Activated CD8-positive, alpha-beta T cell treated with anti-CD3 and anti-CD28 coated beads for 36 hours (primary cell): ENCODE measurements around the gene HRH4. TPM values are rescaled to one million over a fixed set of nuclear protein-coding genes. Genes with fewer than 3 reads are reported as not detected.

Experiments
- ATAC-seq: fragments of 200-7000 bp; cut with Tn5 transposase; one replicate; pipeline ENCODE4 v1.10.0; 2021; ENCODE audit warnings: mild to moderate bottlenecking, moderate library complexity
- CTCF ChIA-PET: fragments of 350-600 bp; sonication (Branson Sonifier 250); formaldehyde crosslinking; loops from one replicate; lab custom pipeline; 2021; ENCODE audit warnings: antibody characterized with exemption; lab: Charles Lee
- POLR2A ChIA-PET: fragments of 350-600 bp; sonication (Branson Sonifier 250); formaldehyde crosslinking; loops from one replicate; lab custom pipeline; 2021; ENCODE audit warnings: antibody characterized with exemption; lab: Charles Lee
- DNase-seq: peaks from one replicate; pipeline ENCODE4 v3.0.0-alpha.2; 2020
- H3K27ac Mint-ChIP-seq: one replicate; pipeline ENCODE4 v1.8.0; 2021; ENCODE audit warnings: mild to moderate bottlenecking, mixed read lengths
- H3K27me3 Mint-ChIP-seq: one replicate; pipeline ENCODE4 v1.8.0; 2021; ENCODE audit warnings: mixed read lengths
- H3K36me3 Mint-ChIP-seq: one replicate; pipeline ENCODE4 v1.8.0; 2021; ENCODE audit warnings: low read depth, mixed read lengths
- H3K4me1 Mint-ChIP-seq: one replicate; pipeline ENCODE4 v1.8.0; 2021; ENCODE audit warnings: low read depth, mixed read lengths
- H3K4me3 Mint-ChIP-seq: one replicate; pipeline ENCODE4 v1.8.0; 2021; ENCODE audit warnings: mild to moderate bottlenecking, moderate library complexity, mixed read lengths
- H3K9me3 Mint-ChIP-seq: one replicate; pipeline ENCODE4 v1.8.0; 2021; ENCODE audit warnings: mixed read lengths
- intact Hi-C: fragments of 100-400 bp; cut with micrococcal nuclease; formaldehyde crosslinking; loops from one replicate; pipeline ENCODE4 v1.10.0; 2022
- total RNA-seq, 2 experiments: library from RNA; stranded (reverse); gene quantifications; one replicate each; pipeline ENCODE4 v1.2.3, GENCODE V29; 2021
- TF ChIP-seq, protein P1 (sequence below): fragments of 200-600 bp; IDR thresholded peaks from one replicate; pipeline ENCODE4 v1.8.0; 2022; ENCODE audit warnings: antibody characterized with exemption, mild to moderate bottlenecking

Gene HRH4
- total RNA-seq, 2 experiments from 2014 or later = not detected

DNA sequence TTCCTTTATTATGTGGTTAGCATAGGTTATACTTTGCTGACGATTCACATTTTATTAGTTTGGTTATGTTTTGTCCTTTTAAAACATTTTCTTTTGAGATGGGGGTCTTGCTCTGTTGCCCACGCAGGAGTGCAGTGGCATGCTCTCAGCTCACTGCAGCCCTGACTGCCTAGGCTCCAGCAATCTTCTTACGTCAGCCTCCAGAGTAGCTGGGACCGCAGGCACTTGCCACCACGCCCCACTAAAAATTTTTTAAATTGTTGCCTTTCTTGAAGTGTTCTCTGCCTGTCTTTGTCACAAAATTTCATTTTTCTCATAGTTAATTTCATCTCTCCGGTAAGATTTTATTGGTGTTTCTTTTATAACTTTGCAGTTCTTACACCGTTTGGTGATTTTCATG lies 18.9 kb downstream of the HRH4 start:
- Mint-ChIP-seq H3K27ac (no peak overlapping the region), H3K4me3 (no peak overlapping the region), H3K36me3 (no peaks in the 10 kb centered on the region), H3K9me3 (peaks cover 2% of the 10 kb centered on the region), H3K4me1 (no peaks in the 10 kb centered on the region), H3K27me3 (peaks cover 6% of the 10 kb centered on the region)
- DNase-seq (no peak), ATAC-seq (no peak)
- POLR2A ChIA-PET = no interaction called here
- TF ChIP-seq, protein P1, sequence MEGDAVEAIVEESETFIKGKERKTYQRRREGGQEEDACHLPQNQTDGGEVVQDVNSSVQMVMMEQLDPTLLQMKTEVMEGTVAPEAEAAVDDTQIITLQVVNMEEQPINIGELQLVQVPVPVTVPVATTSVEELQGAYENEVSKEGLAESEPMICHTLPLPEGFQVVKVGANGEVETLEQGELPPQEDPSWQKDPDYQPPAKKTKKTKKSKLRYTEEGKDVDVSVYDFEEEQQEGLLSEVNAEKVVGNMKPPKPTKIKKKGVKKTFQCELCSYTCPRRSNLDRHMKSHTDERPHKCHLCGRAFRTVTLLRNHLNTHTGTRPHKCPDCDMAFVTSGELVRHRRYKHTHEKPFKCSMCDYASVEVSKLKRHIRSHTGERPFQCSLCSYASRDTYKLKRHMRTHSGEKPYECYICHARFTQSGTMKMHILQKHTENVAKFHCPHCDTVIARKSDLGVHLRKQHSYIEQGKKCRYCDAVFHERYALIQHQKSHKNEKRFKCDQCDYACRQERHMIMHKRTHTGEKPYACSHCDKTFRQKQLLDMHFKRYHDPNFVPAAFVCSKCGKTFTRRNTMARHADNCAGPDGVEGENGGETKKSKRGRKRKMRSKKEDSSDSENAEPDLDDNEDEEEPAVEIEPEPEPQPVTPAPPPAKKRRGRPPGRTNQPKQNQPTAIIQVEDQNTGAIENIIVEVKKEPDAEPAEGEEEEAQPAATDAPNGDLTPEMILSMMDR = no peak
- intact Hi-C loops = no loop called here
- CTCF ChIA-PET = interaction anchor here (2.7 kb wide), 1 partner anchor 9 kb away, joined by 13 read pairs; no protein-coding TSS in a partner anchor

DNA sequence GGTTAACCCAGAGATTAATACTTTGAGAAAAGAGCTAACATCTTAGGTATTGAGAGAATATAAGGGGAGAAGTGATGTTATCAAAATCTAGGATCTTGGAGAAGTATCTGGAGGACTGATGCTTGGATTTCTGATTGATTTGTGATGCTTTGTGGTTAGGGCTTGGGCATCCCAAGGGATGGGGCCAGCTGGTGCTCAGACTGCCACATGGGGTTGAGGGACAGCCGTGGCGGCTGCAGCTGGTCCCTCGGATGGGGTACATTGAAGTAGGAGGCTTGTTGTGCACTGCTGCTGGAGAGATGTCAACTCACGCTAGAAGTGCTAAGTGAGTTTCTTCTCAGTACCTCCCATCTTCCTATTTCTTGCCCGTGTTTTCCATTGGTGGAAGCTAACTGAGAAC lies 22.4 kb downstream of the HRH4 start:
- TF ChIP-seq, protein P1 = no peak
- peaks cover 2% of the 10 kb centered on the region for H3K9me3 Mint-ChIP-seq
- no peaks in the 10 kb centered on the region for H3K36me3 Mint-ChIP-seq
- H3K4me1 Mint-ChIP-seq = no peaks in the 10 kb centered on the region
- H3K4me3 Mint-ChIP-seq = no peak overlapping the region
- intact Hi-C loops = loop anchor here (10.0 kb wide), 2 partner anchors 242 to 308 kb away; no protein-coding TSS in a partner anchor
- H3K27me3 Mint-ChIP-seq = peaks cover 15% of the 10 kb centered on the region
- no peak overlapping the region for H3K27ac Mint-ChIP-seq
- POLR2A ChIA-PET = no interaction called here
- ATAC-seq (no peak), DNase-seq (no peak)
- CTCF ChIA-PET = interaction anchor here (1.0 to 2.9 kb wide), 4 partner anchors 18 to 123 kb away, joined by 3 to 13 read pairs (median 4); no protein-coding TSS in a partner anchor

DNA sequence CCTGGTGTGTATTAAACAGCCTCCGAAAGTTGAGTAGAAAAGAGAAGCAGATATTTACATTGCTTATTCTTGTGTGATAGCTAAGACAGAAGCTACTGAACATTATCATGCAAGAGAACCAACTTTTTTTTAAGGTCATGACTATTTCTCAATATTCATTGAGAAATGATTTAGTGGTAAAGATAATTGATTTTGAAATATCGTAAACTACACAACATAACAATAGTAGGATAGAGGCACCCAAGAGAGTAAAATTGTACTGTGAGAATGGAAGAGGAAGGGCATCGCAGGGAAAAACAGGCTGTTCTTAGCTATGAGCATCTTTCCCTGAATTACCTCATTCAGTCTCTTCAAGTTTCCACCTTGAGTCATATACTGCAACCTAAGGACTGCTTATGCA lies 25.2 kb downstream of the HRH4 start:
- POLR2A ChIA-PET = no interaction called here
- no peak for DNase-seq
- CTCF ChIA-PET = interaction anchor here (0.7 to 3.8 kb wide), 7 partner anchors 29 to 309 kb away, joined by 3 to 13 read pairs (median 9); no protein-coding TSS in a partner anchor
- H3K4me1 Mint-ChIP-seq = peaks cover 2% of the 10 kb centered on the region
- ATAC-seq = no peak
- H3K9me3 Mint-ChIP-seq = no peaks in the 10 kb centered on the region
- H3K4me3 Mint-ChIP-seq = no peak overlapping the region
- no peaks in the 10 kb centered on the region for H3K36me3 Mint-ChIP-seq
- TF ChIP-seq, protein P1 = no peak
- peaks cover 12% of the 10 kb centered on the region for H3K27me3 Mint-ChIP-seq
- H3K27ac Mint-ChIP-seq = no peak overlapping the region
- intact Hi-C loops = loop anchor here (10.0 kb wide), 2 partner anchors 239 to 311 kb away; no protein-coding TSS in a partner anchor

DNA sequence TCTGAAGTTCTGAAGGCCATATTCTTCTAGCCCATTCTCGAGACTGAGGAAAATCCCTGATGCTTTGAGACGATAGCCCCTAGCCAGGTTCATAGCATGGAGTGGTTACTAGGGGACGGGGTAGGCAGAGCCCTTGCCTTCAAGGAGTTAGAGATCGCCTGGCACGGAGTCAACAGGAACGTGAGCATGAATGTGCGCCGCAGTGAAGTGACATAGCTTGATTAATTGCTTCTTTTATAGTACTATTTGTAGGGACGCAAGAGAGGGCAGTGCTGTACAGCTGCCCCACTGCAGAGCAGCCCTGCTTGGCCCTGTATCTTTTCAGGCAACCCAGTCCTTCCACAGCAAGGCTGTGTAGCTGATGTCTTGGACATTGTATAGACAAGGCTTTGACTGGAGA lies 26.2 kb downstream of the HRH4 start:
- Mint-ChIP-seq H3K9me3 (no peaks in the 10 kb centered on the region), H3K4me3 (no peak overlapping the region), H3K4me1 (peaks cover 4% of the 10 kb centered on the region), H3K27ac (no peak overlapping the region), H3K36me3 (no peaks in the 10 kb centered on the region), H3K27me3 (peaks cover 11% of the 10 kb centered on the region)
- TF ChIP-seq, protein P1 = no peak
- intact Hi-C loops = loop anchor here (10.0 kb wide), 2 partner anchors 238 to 312 kb away; no protein-coding TSS in a partner anchor
- ATAC-seq (no peak), DNase-seq (no peak)
- ChIA-PET POLR2A (no interaction called here), CTCF (interaction anchor here (1.4 to 8.6 kb wide), 5 partner anchors 28 to 295 kb away, joined by 3 to 192 read pairs (median 6); partner anchors contain the start of gene OSBPL1A)

DNA sequence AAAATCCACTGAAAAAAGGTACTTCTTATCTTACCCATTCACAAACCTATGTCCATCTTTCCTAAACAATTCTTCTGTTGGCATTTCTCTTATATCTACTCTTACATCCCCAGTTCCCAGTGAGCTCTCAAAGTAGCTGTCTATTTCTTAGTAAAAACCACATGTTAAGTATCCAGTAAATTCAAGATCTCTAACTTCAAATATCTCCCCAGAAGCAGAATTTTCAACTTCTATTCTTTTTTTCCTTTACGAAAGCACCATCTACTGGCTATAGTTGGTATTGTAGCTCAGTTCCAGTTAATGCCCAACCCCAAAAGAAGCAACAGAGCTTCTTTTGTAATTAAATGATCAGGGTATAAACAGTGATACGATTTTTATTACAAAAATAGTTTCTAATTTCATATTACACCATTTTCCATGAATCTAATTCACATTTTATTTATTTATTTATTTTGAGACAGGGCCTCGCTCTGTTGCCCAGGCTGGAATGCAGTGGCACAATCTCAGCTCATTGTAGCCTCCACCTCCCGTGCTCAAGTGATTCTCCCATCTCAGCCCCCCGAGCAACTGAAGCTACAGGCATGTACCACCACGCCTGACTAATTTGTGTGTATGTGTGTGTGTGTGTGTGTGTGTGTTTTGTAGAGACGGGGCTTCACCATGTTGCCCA lies 28.5 kb downstream of the HRH4 start:
- Mint-ChIP-seq H3K27me3 (peaks cover 13% of the 10 kb centered on the region), H3K4me3 (no peak overlapping the region), H3K36me3 (no peaks in the 10 kb centered on the region), H3K27ac (no peak overlapping the region), H3K4me1 (peaks cover 14% of the 10 kb centered on the region), H3K9me3 (no peaks in the 10 kb centered on the region)
- no peak for DNase-seq
- intact Hi-C loops = loop anchor here (2.0 to 10.0 kb wide), 3 partner anchors 130 to 314 kb away; no protein-coding TSS in a partner anchor
- peak; percentile 65 for ATAC-seq
- TF ChIP-seq, protein P1 = peak; percentile 81
- ChIA-PET CTCF (interaction anchor here (0.6 to 8.6 kb wide), 59 partner anchors 8 to 350 kb away, joined by 3 to 192 read pairs (median 4); partner anchors contain the start of genes CABYR, HRH4, IMPACT and OSBPL1A), POLR2A (interaction anchor here (0.6 to 0.9 kb wide), 2 partner anchors 11 to 113 kb away, joined by 3 read pairs; no protein-coding TSS in a partner anchor)
